Naive thymus-derived CD8-positive, alpha-beta T cell (primary cell): ENCODE measurements around the gene AUTS2. TPM values are rescaled to one million over a fixed set of nuclear protein-coding genes. Genes with fewer than 3 reads are reported as not detected.

Experiments
- ATAC-seq, 2 donors: fragments of 150-1000 bp; cut with Tn5 transposase in 1 of 2; sonication (Bioruptor Pico), chemical (Tn5 transposase) in 1 of 2; 1 replicate in 1 of 2; 2 replicates in 1 of 2; pipeline ENCODE4 v1.10.0; 2021; ENCODE audit warnings: mild to moderate bottlenecking in 2 of 2, moderate library complexity in 2 of 2
- POLR2A ChIA-PET: fragments of 350-600 bp; sonication (Branson Sonifier 250); formaldehyde crosslinking; loops from one replicate; lab custom pipeline; 2021; ENCODE audit warnings: antibody characterized with exemption; lab: Charles Lee
- DNase-seq, 10 donors: peaks; one replicate each; pipeline versions ENCODE4 v3.0.0 to v3.0.0-alpha.2; 2020 to 2022
- H3K27ac Mint-ChIP-seq, 10 donors: one replicate each; pipeline ENCODE4 v1.8.0; 2020 to 2022; ENCODE audit warnings: mild to moderate bottlenecking in 10 of 10, mixed read lengths in 10 of 10, moderate library complexity in 4 of 10, inconsistent platforms in 1 of 10
- H3K27me3 Mint-ChIP-seq, 5 donors: one replicate each; pipeline ENCODE4 v1.8.0; 2021 to 2022; ENCODE audit warnings: mixed read lengths in 5 of 5
- H3K36me3 Mint-ChIP-seq, 3 donors: one replicate each; pipeline ENCODE4 v1.8.0; 2020 to 2022; ENCODE audit warnings: mixed read lengths in 3 of 3, mild to moderate bottlenecking in 2 of 3, inconsistent platforms in 1 of 3
- H3K4me1 Mint-ChIP-seq, 4 donors: one replicate each; pipeline ENCODE4 v1.8.0; 2021 to 2022; ENCODE audit warnings: mixed read lengths in 4 of 4
- H3K4me3 Mint-ChIP-seq, 10 donors: one replicate each; pipeline ENCODE4 v1.8.0; 2020 to 2022; ENCODE audit warnings: mild to moderate bottlenecking in 10 of 10, mixed read lengths in 10 of 10, moderate library complexity in 6 of 10, inconsistent platforms in 1 of 10
- H3K9me3 Mint-ChIP-seq, 9 donors: one replicate each; pipeline ENCODE4 v1.8.0; 2020 to 2022; ENCODE audit warnings: mixed read lengths in 9 of 9, mild to moderate bottlenecking in 3 of 9, inconsistent platforms in 1 of 9, moderate library complexity in 1 of 9
- polyA plus RNA-seq, 3 donors: library from polyadenylated mRNA; unstranded; fragments of 300-500 nt; fragmentation: Illumina TruSeq; gene quantifications; one replicate each; pipeline ENCODE4 v1.2.3, GENCODE V29; 2021
- total RNA-seq, 8 experiments: library from RNA in 2 of 8; stranded (reverse) in 2 of 8; gene quantifications; one replicate each; pipeline ENCODE4 v1.2.3 and lab custom pipeline; 2021 to 2026

AUTS2 gene
- total and polyA plus RNA-seq, 5 experiments from 2014 or later: 0.36 to 4.6 (median 3.0) TPM

GRCh38 chr7:69703099-69703498 lies 104.8 kb downstream of the AUTS2 start:
- no peaks in the 10 kb centered on the region for H3K9me3 Mint-ChIP-seq
- DNase-seq (no peak), ATAC-seq (no peak)
- H3K4me3 Mint-ChIP-seq: no peak overlapping the region
- no peak overlapping the region for H3K27ac Mint-ChIP-seq
- H3K27me3 Mint-ChIP-seq: peaks cover 0 to 5% (median 0%) of the 10 kb centered on the region in 5 donors
- H3K4me1 Mint-ChIP-seq: no peaks in the 10 kb centered on the region
- no peaks in the 10 kb centered on the region for H3K36me3 Mint-ChIP-seq
- POLR2A ChIA-PET: no interaction called here

- Mint-ChIP-seq H3K27me3 (peaks cover 0 to 10% (median 0%) of the 10 kb centered on the region in 5 donors), H3K4me3 (no peak overlapping the region), H3K36me3 (no peaks in the 10 kb centered on the region), H3K4me1 (no peaks in the 10 kb centered on the region), H3K9me3 (no peaks in the 10 kb centered on the region), H3K27ac (no peak overlapping the region)
- DNase-seq (no peak), ATAC-seq (no peak)
- POLR2A ChIA-PET: no interaction called here
Observed at GRCh38 chr7:69706070-69706469, 107.8 kb downstream of the AUTS2 start.

GRCh38 chr7:69708857-69709256 lies 110.6 kb downstream of the AUTS2 start:
- Mint-ChIP-seq H3K9me3 (peaks cover 0 to 3% (median 0%) of the 10 kb centered on the region in 9 donors), H3K27me3 (peaks cover 0 to 10% (median 2%) of the 10 kb centered on the region in 5 donors), H3K36me3 (no peaks in the 10 kb centered on the region), H3K4me3 (no peak overlapping the region), H3K4me1 (no peaks in the 10 kb centered on the region), H3K27ac (no peak overlapping the region)
- no peak for DNase-seq
- no peak for ATAC-seq
- POLR2A ChIA-PET: no interaction called here

DNA sequence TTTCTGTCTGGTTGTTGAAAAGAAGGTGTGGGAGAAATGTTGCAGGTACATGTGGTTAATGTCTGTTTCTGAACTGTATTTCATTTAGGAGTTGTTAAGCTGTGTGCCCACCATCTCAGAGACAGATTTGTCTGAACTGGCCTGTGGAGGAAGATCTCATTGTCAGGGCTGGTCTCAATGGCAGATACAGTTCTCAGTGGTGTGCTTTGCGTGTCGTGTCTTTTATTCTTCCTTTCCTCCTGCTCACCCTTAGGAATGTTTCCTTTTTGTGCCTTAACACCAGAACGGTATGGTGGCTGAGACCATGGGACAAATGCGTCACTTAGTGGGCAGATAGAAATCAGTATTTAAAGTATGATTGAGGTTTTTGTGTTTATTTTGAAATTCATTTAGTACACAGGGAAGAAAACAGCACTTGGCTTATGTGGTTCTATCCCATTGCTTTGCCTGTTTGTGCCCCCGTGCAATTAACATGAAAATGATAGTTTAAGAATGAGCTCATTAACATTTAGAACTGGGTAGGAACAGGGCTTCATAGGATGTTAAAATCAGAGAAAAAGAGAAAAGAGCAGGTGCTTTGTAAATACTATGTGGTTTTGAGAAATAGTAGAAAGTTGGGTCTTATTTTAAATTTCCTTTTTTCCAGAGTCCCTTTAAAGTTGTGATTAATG lies 112.6 kb downstream of the AUTS2 start:
- Mint-ChIP-seq H3K4me1 (no peaks in the 10 kb centered on the region), H3K27ac (no peak overlapping the region), H3K4me3 (no peak overlapping the region), H3K36me3 (no peaks in the 10 kb centered on the region), H3K9me3 (peaks cover 0 to 3% (median 0%) of the 10 kb centered on the region in 9 donors), H3K27me3 (peaks cover 0 to 10% (median 5%) of the 10 kb centered on the region in 5 donors)
- ATAC-seq (no peak), DNase-seq (no peak)
- POLR2A ChIA-PET: no interaction called here

DNA sequence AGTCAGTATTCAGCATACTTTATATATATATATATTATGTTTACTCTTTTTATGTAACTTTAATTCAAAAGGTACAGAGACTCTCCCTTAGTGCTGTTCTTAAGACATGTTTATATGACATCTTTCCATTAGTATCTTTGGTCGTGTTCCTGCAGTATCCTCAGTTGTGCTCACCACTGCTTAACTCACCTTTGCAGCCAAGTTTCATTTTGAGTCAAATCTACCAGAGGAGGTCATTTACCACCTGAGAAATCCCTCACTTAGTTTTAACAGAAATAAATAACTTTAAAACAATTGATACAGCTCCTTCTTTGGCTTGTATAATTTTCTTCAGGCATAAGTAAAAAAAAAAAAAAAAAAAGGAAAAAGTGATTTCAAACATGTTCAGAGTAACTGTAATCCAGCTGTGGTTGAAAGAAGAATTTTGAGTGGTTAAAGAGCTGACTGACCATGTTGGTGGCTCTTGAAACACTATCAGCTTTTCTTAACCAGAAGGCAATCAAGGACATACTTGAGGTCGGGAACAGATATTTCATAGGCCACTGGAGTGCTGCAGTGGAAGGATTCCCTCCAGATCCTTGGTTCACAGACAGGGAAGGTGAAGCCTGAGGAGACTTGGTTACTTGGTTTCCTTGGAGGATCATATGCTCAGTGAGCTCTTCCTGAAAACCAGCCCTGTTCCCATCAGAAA lies 116.8 kb downstream of the AUTS2 start:
- H3K4me1 Mint-ChIP-seq: no peaks in the 10 kb centered on the region
- POLR2A ChIA-PET: no interaction called here

GRCh38 chr7:69717221-69717620 lies 118.9 kb downstream of the AUTS2 start:
- H3K9me3 Mint-ChIP-seq: peaks cover 0 to 3% (median 0%) of the 10 kb centered on the region in 9 donors
- peaks cover 0 to 16% (median 4%) of the 10 kb centered on the region in 5 donors for H3K27me3 Mint-ChIP-seq
- DNase-seq (no peak), ATAC-seq (no peak)
- H3K27ac Mint-ChIP-seq: no peak overlapping the region
- H3K36me3 Mint-ChIP-seq: no peaks in the 10 kb centered on the region
- H3K4me3 Mint-ChIP-seq: no peak overlapping the region
- H3K4me1 Mint-ChIP-seq: no peaks in the 10 kb centered on the region
- POLR2A ChIA-PET: no interaction called here

More for the DNA sequence above, 116.8 kb downstream of the AUTS2 start:
- Mint-ChIP-seq H3K27me3 (peaks cover 0 to 16% (median 4%) of the 10 kb centered on the region in 5 donors), H3K4me3 (no peak overlapping the region), H3K36me3 (no peaks in the 10 kb centered on the region), H3K27ac (no peak overlapping the region), H3K9me3 (peaks cover 0 to 3% (median 0%) of the 10 kb centered on the region in 9 donors)
- ATAC-seq (no peak), DNase-seq (no peak)

DNA sequence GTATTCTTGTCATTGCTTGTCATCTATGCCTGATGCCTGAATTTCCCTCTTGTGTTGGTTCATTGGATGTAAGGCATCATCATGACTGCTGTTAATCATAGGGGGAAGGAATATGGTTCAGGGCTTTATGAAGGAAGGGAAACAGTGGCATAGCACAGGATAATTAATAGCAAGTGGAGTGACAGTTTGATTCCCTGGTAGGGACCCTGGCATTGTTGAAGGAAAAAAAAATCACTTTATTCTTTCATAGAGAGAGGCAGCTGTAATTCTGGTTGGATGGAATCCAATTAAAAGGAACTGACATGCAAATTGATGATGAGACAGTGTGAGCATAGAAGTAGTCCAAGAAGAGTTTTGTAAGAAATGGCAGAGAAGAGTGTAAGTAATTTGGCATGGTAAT lies 121.4 kb downstream of the AUTS2 start:
- ATAC-seq (no peak), DNase-seq (no peak)
- H3K36me3 Mint-ChIP-seq: no peaks in the 10 kb centered on the region
- POLR2A ChIA-PET: no interaction called here
- no peaks in the 10 kb centered on the region for H3K9me3 Mint-ChIP-seq
- H3K4me1 Mint-ChIP-seq: no peaks in the 10 kb centered on the region
- H3K4me3 Mint-ChIP-seq: no peak overlapping the region
- H3K27me3 Mint-ChIP-seq: peaks cover 0 to 16% (median 4%) of the 10 kb centered on the region in 5 donors
- no peak overlapping the region for H3K27ac Mint-ChIP-seq

DNA sequence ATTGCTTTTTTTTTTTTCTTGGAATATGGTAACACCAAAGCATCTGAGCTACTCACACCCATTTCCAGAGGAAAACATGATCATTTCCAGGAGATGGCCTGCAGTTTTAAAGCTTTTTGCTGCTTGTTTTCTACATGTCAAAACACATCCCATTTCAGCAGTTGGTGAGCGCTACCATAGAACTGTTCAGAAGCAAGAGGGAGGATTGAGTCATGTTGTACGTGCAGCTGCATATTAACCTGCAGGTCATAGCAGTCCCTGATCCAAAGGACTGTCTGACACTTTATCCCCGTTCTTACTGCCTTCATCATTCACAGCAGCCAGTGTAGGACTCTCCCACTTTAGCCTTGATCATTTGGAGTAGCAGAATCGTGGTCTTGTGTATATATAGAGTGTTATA lies 124.6 kb downstream of the AUTS2 start:
- Mint-ChIP-seq H3K36me3 (no peaks in the 10 kb centered on the region), H3K4me3 (no peak overlapping the region), H3K27me3 (peaks cover 0 to 11% (median 4%) of the 10 kb centered on the region in 5 donors), H3K27ac (no peak overlapping the region), H3K4me1 (no peaks in the 10 kb centered on the region), H3K9me3 (peaks cover 0 to 9% (median 0%) of the 10 kb centered on the region in 9 donors)
- no peak for ATAC-seq
- POLR2A ChIA-PET: no interaction called here
- no peak for DNase-seq

DNA sequence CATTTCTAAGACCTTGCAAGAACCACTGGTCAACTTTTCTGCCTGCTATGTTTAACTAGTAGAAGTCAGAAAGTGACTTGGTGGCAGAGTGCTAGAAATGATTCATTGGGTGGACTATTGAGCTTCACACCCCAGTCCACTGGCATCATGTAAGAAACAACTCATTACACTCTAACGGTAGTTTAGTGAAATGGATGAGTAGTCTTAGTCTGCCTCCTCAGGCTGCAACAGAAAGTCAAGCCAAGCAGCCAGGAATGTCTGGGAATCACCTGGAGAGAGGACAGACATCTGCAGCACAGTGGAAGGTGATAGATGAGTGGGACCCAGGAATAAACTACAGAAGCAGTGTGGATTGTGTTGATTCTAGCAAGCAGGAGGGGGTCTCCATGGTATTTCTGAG lies 125.4 kb downstream of the AUTS2 start:
- Mint-ChIP-seq H3K4me1 (no peaks in the 10 kb centered on the region), H3K27me3 (peaks cover 0 to 8% (median 3%) of the 10 kb centered on the region in 5 donors), H3K36me3 (no peaks in the 10 kb centered on the region), H3K9me3 (peaks cover 0 to 9% (median 0%) of the 10 kb centered on the region in 9 donors), H3K4me3 (no peak overlapping the region), H3K27ac (no peak overlapping the region)
- no peak for ATAC-seq
- no peak for DNase-seq
- POLR2A ChIA-PET: no interaction called here

GRCh38 chr7:69728304-69728703 lies 130.0 kb downstream of the AUTS2 start:
- Mint-ChIP-seq H3K4me3 (no peak overlapping the region), H3K4me1 (no peaks in the 10 kb centered on the region), H3K9me3 (peaks cover 0 to 9% (median 0%) of the 10 kb centered on the region in 9 donors), H3K36me3 (no peaks in the 10 kb centered on the region), H3K27me3 (peaks cover 0 to 6% (median 3%) of the 10 kb centered on the region in 5 donors), H3K27ac (no peak overlapping the region)
- ATAC-seq (no peak), DNase-seq (no peak)
- POLR2A ChIA-PET: no interaction called here

DNA sequence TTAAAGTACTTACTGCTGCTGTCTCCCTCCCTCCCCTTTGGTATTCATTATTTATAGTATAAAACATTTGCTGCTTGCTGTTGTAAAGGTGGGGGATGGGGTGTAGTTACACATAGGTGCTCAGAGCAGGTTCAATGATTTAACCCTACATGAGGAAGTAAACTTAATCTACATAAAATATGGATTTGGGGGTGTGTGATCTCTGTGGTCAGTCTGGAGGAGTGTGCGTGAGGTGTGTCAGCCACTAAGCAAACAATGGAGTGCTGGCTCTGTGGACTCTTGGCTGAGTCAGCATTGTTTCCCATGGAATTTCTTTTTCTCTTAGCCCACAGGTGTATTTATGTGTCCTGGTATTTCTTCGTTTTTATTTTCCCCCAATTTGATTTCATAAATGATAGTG lies 133.9 kb downstream of the AUTS2 start:
- no peaks in the 10 kb centered on the region for H3K36me3 Mint-ChIP-seq
- no peak for DNase-seq
- no peak for ATAC-seq
- no peak overlapping the region for H3K4me3 Mint-ChIP-seq
- POLR2A ChIA-PET: no interaction called here
- H3K27me3 Mint-ChIP-seq: peaks cover 0 to 11% (median 0%) of the 10 kb centered on the region in 5 donors
- peaks cover 0 to 3% (median 0%) of the 10 kb centered on the region in 4 donors for H3K4me1 Mint-ChIP-seq
- H3K9me3 Mint-ChIP-seq: no peaks in the 10 kb centered on the region
- H3K27ac Mint-ChIP-seq: no peak overlapping the region

DNA sequence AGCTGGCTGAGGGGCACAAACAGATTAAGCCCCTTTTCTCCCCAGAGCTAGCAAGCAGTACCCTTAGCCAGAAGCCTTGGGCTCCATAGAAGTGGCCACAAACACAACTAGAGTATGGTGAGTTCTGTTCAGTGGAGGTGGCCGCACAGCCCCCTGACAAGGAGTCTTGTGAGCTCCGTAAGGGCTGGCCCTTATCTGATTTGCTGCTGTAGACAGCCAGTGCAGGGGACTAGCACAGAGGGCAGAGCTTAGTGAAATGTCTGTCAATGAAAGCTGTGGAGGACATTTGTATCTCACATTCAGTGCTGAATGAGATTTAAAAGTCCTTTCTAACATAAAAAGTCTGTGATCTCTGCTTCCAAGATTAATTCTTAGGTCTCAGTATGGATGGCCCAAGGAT lies 137.3 kb downstream of the AUTS2 start:
- ATAC-seq (no peak), DNase-seq (no peak)
- POLR2A ChIA-PET: no interaction called here
- H3K9me3 Mint-ChIP-seq: no peaks in the 10 kb centered on the region
- no peak overlapping the region for H3K4me3 Mint-ChIP-seq
- H3K27ac Mint-ChIP-seq: no peak overlapping the region
- peaks cover 0 to 26% (median 0%) of the 10 kb centered on the region in 4 donors for H3K4me1 Mint-ChIP-seq
- no peaks in the 10 kb centered on the region for H3K36me3 Mint-ChIP-seq
- H3K27me3 Mint-ChIP-seq: peaks cover 0 to 11% (median 1%) of the 10 kb centered on the region in 5 donors

DNA sequence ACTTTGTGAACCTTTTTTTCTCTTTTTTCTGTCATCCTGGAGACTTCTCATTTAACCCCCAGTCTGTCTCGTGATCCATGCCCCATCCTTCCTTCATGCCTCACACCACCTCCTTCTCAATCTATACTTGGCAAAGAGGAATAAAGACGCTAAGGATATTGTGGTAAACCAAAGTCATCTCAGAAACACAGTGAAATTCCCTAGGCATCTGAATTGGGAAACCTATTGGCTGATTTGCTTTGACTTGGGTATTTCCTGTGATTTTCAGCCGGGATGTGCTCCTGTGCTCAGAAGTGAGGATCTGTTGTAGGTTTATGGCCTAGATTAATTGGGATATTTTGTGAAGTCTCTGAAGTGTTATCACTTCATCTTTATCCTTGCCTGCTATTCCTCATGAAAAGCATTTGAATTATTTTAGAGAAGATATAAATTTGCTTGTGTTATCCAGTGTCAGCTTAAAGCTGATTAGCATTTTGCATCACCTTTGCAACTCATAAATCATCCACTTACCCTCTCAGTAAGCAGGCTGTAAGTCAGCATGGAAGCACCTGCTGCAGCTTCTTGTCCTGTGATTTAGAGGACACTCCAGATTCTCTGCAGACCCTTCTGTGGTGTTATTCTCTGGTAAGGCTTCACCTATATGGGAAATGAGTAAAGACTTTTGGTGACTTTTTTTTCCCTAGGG lies 138.0 kb downstream of the AUTS2 start:
- ATAC-seq (no peak), DNase-seq (no peak)
- Mint-ChIP-seq H3K4me1 (peaks cover 0 to 26% (median 0%) of the 10 kb centered on the region in 4 donors), H3K4me3 (no peak overlapping the region), H3K9me3 (no peaks in the 10 kb centered on the region), H3K27ac (no peak overlapping the region), H3K36me3 (no peaks in the 10 kb centered on the region), H3K27me3 (peaks cover 0 to 11% (median 1%) of the 10 kb centered on the region in 5 donors)
- POLR2A ChIA-PET: no interaction called here
